Motor neuron (in vitro differentiated cells): Measurements from ENCODE around the gene LRRC27. TPM values are rescaled to one million over a fixed set of nuclear protein-coding genes. Genes with fewer than 3 reads are reported as not detected.
"Not testable (repeated sequence)": the region's sequence is repeated elsewhere in the genome, so short reads cannot be mapped to it uniquely, and the experiment has no call there.

Experiments used
- ATAC-seq, 8 experiments: fragments of 200-7000 bp; cut with Tn5 transposase; replicated peaks in 6 of 8; 2 replicates each; pipeline ENCODE4 v1.8.0; 2021; ENCODE audit warnings: mild to moderate bottlenecking in 8 of 8, moderate library complexity in 8 of 8
- H3K27ac ChIP-seq, 2 donors: fragments of 250-450 bp; sonication (Bioruptor Pico); 2 replicates each; pipeline ENCODE4 v1.9.0; 2021; ENCODE audit warnings: antibody characterized with exemption in 2 of 2, mild to moderate bottlenecking in 2 of 2, moderate library complexity in 1 of 2
- H3K4me1 ChIP-seq, 2 donors: fragments of 250-450 bp; sonication (Bioruptor Pico); replicated peaks in 1 of 2; 2 replicates each; pipeline ENCODE4 v1.6.1; 2021; ENCODE audit warnings: antibody characterized with exemption in 2 of 2, mild to moderate bottlenecking in 2 of 2, moderate library complexity in 1 of 2
- H3K4me3 ChIP-seq, 5 donors: fragments of 250-450 bp; sonication (Bioruptor Pico); 2 replicates each; pipeline ENCODE4 v1.9.0; 2021; ENCODE audit warnings: antibody characterized with exemption in 5 of 5, mild to moderate bottlenecking in 5 of 5, moderate library complexity in 4 of 5
- whole genome bisulfite sequencing, 10 experiments: fragments of 450-650 bp; shearing (Covaris generic); methylation state at CpG; one replicate each; pipeline ENCODE4 v1.0.0; 2022; 5-methylcytosine and 5-hydroxymethylcytosine counted together
- in situ Hi-C, 9 experiments: fragments of 400-800 bp; cut with MboI; loops; one replicate each; pipeline ENCODE4 v1.15.0; 2021; ENCODE audit warnings: low sequenced_read_pairs in 9 of 9, low pct_unique_long_range_greater_than_20kb in 2 of 9; ENCODE audit not compliant: unreplicated experiment in 9 of 9
- total RNA-seq, 8 experiments: library from RNA; unstranded; fragments of 300-600 nt; gene quantifications; 2 replicates each; pipeline versions ENCODE4 v1.2.3 to v1.2.4, GENCODE V29; 2022

The LRRC27 gene
- total RNA-seq, 8 experiments from 2014 or later = 7.2 to 21.5 (median 15.1) TPM

DNA sequence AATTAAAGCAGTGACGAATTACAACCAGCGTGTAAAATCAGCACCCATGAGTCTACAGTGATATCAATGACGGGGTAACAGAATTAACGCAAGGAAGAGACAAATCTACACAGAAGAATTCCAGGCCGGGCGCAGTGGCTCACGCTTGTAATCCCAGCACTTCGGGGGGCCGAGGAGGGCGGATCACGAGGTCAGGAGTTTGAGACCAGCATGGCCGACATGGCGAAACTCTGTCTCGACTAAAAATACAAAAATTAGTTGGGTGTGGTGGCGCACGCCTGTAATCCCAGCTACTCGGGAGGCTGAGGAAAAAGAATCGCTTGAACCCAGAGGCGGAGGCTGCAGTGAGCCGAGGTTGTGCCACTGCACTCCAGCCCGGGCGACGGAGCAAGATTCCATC lies 36.5 kb upstream of the LRRC27 start:
- H3K4me3 ChIP-seq, ATAC-seq, in situ Hi-C loops, H3K27ac ChIP-seq: not testable (repeated sequence)
- WGBS, 10 experiments = 78 to 95% (median 93%) methylated on average over 3 to 20 of the region's 23 CpGs; no CpG with 5 or more reads in 2 of the 10 experiments
- peaks cover 30 to 34% of the 10 kb centered on the region in 2 donors for H3K4me1 ChIP-seq

DNA sequence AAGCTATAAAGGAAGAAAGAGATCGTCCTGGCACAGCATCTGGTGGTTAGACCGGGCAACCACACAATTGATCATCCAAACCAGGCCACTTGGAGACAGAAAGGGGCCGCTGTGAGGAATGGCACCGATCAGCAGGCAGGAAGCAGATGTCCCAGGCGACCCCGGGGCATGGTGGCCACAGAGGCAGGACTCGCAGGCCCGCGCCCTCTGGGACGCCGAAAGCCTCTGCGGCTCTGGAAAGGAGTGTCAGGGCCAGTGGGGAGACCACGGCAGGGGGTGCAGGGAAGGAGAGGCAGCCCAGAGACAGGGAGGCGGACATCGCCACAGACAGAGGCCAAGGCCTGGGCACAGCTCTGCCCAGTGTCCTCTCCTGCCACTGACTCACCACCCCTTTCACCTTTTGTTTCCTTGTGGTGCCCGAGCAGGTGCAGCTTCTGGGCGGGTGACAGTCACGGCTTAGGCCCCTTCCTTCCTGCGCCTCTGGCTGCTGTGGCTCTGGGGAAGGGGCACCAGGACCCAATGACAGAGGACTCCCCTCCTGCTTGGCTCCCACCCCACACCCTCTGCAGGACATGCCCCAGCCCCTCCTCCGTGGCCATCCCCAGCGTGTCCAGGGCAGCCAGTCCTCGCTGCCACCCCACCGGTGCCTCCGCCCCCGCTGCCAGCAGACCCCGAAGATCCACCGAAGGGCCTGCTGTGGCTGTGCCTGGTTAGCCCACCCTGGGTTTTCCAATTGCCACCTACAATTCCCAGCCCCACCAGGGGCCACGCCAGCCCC lies 35.1 kb upstream of the LRRC27 start:
- in situ Hi-C loops = no loop called here
- WGBS, 10 experiments = 70 to 100% (median 84%) methylated on average over 2 to 9 of the region's 28 CpGs; no CpG with 5 or more reads in 4 of the 10 experiments

DNA sequence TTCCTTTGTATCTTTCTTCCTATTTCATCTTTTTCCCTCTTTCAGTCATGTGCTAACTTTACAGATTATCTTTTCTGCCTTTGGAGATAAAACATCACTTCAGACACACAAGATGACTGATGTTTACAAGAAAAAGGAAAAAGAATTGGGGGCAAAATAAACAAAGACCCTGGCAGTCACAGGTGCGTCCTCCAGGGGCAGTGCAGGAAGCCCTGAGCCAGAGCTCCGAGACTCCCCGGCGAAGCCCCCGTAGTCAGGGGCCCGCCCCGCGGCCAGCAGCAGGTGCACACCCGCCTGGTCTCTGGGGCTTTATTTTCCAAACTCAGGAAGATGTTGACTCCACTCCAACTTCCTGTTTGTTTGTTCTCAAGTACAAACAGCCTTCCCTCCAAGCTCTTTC lies 34.5 kb upstream of the LRRC27 start:
- WGBS, 10 experiments = 33 to 83% (median 43%) methylated on average over 1 to 7 of the region's 9 CpGs; no CpG with 5 or more reads in 6 of the 10 experiments
- H3K4me3 ChIP-seq = no peak overlapping the region
- in situ Hi-C loops = no loop called here
- ATAC-seq = no peak
- no peak overlapping the region for H3K27ac ChIP-seq
- peaks cover 30 to 38% of the 10 kb centered on the region in 2 donors for H3K4me1 ChIP-seq

More for the DNA sequence above, 35.1 kb upstream of the LRRC27 start:
- no peak for ATAC-seq
- Histone ChIP-seq H3K4me3 (no peak overlapping the region), H3K27ac (no peak overlapping the region), H3K4me1 (peaks cover 30 to 34% of the 10 kb centered on the region in 2 donors)

DNA sequence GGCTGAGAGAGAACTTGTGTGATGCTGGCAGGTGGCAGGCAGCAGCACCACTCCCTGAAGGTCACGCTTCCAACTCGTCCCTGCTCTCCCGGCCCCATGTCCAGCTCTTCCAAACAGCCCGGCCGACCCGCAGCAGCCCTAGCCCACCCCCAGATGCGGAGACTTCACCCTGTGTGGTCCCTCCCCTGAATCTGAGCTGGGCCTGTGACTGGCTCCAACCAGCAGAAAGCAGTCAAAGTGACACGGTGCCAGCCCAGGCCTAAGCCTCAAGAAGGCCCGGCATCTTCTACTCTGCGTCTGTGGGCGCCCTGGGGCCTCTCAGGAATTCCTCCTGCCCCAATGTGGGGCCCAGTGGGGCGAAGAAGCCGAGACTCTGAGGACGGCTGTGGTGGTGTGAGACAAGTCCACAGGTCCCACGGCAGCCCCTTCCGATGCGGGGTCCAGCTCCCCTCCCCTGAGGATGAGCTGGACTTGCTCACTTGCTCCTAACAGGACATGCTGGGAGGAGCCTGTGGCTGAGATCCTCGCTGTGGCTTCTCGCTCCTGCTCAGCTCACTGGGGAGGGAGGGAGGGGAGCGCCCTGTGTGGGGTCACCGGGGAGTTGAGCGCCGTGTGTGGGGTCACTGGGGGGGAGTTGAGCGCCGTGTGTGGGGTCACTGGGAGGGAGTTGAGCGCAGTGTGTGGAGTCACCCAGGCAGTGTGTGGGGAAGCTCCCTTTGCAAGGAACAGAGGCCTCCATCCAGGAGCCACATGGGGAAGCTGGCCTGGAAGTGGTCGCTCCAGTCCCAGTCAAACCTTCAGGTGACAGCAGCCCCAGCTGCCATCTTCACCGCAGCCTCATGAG lies 33.7 kb upstream of the LRRC27 start:
- 20 to 100% (median 40%) methylated on average over 1 to 2 of the region's 28 CpGs; no CpG with 5 or more reads in 5 of the 10 experiments for WGBS, 10 experiments
- peak in 5 of 8 experiments; percentile 47 to 75 (median 64) for ATAC-seq
- in situ Hi-C loops = no loop called here
- peak overlapping the region in 1 of 2 donors; percentile 45 for H3K27ac ChIP-seq
- H3K4me1 ChIP-seq = peaks cover 25 to 33% of the 10 kb centered on the region in 2 donors
- H3K4me3 ChIP-seq = no peak overlapping the region

DNA sequence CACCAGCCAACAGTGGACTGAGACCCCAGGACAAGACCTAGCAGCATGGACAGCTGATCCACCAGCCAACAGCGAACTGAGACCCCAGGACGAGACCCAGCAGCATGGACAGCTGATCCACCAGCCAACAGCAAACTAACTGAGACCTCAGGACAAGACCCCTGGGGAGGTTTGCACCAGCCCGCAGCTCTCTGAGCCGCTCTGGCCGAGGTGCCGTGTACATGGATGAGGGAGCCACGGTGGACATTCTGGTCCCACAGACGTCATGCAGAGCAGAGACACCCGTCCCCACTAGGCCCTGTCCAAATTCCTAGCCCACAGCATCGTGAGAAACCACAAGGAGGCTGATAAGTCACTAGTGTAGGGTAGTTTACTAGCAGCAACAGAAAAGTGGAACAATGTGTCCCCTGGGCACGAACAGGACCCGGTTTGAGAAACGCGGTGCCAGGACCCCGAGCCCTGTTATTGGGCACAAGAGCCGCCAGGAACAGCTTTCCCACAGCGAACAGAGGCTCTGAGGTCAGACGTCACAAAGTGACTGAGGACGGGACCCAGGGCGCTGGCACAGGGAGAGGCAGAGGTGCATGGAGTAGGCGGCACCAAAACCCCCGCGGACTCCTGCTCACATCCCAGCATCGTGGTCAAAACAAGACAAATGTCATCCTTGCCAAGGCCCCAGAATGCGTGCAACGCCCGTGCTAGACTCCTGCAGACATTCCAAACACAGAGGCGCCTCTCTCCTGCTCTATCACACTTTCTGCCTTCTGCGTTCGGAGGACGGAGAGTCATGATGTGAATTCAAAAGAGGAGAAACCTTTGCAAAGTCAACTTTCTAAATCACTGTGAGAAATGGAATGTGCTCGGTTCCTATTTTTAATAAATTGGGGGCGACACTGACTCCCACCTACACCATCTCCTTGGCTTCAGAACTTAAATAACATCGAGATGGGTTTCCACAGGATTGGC lies 32.3 kb upstream of the LRRC27 start:
- WGBS, 10 experiments = 31 to 92% (median 82%) methylated on average over 3 to 20 of the region's 34 CpGs; no CpG with 5 or more reads in 4 of the 10 experiments
- ATAC-seq = no peak
- Histone ChIP-seq H3K4me1 (peaks cover 17 to 22% of the 10 kb centered on the region in 2 donors), H3K27ac (no peak overlapping the region), H3K4me3 (no peak overlapping the region)
- in situ Hi-C loops = no loop called here

DNA sequence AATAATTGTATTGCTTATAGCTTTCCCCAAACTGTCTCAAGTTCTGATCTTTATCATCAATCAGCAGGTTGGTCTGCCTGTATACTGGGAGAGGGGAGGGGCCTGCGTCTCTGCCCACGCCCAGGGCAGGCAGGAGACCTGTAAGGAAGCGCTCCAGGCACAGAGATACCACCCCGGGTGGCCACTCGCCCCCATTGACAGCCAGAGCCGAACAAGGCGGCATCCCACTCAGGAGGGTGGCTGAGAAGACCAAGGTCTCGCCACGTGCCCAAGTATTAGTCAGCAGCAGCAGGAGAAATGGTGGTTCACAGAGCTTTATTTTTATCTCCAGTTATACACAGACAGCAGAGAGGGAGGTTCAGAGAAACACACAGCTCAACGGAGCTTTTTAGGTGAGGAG lies 31.4 kb upstream of the LRRC27 start:
- in situ Hi-C loops = no loop called here
- no peak for ATAC-seq
- Histone ChIP-seq H3K27ac (no peak overlapping the region), H3K4me3 (no peak overlapping the region), H3K4me1 (peaks cover 17 to 22% of the 10 kb centered on the region in 2 donors)
- WGBS, 10 experiments = 7 to 80% (median 55%) methylated on average over 1 to 8 of the region's 10 CpGs; no CpG with 5 or more reads in 6 of the 10 experiments

DNA sequence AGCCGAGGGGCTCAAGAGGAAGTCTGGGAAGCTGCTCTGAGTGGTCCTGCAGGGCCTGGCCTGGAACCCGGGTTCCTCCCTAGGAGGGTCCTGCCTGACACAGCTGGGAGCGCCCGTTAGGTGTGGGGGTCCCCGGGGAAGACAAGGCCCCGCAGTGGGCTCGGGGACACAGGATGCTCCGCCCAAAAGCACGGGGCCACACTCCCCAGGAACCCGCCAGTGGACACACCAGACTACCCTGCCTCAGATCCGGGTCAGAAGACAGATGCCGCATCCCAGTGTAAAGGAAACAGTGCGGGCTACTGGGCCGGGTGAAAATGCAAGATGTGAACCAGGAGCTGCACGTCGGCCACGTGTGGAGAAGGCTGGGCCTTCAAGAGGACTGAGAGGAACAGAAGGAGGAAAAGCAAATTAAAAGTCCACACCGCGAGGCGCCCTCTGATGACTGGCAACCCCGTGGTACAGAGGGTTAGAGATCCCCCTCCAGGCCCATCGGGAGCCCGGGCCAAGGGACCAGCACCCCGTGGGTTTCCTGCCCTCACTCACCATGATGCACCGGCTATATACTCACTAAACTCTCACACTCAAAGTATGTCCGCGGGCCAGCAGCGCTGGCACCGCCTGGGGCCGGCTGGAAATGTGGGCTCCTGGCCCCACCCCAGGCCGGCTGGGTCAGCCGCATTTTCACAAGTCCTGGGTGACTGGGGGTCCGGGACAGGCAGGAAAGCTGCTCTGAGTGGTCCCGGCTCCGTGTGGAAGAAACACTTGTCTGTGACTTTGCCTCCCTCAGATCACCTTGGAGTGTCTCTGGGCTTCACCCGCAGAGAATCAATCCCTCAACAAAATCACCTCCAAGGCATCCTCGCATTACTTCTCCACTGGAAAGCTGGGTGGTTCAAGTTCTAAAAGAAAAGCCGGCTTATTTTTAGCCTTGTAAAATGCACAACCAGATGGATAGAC lies 30.3 kb upstream of the LRRC27 start:
- no peak for ATAC-seq
- Histone ChIP-seq H3K27ac (no peak overlapping the region), H3K4me1 (peaks cover 22 to 24% of the 10 kb centered on the region in 2 donors), H3K4me3 (no peak overlapping the region)
- 65 to 97% (median 80%) methylated on average over 1 to 14 of the region's 38 CpGs; no CpG with 5 or more reads in 5 of the 10 experiments for WGBS, 10 experiments
- in situ Hi-C loops = no loop called here

DNA sequence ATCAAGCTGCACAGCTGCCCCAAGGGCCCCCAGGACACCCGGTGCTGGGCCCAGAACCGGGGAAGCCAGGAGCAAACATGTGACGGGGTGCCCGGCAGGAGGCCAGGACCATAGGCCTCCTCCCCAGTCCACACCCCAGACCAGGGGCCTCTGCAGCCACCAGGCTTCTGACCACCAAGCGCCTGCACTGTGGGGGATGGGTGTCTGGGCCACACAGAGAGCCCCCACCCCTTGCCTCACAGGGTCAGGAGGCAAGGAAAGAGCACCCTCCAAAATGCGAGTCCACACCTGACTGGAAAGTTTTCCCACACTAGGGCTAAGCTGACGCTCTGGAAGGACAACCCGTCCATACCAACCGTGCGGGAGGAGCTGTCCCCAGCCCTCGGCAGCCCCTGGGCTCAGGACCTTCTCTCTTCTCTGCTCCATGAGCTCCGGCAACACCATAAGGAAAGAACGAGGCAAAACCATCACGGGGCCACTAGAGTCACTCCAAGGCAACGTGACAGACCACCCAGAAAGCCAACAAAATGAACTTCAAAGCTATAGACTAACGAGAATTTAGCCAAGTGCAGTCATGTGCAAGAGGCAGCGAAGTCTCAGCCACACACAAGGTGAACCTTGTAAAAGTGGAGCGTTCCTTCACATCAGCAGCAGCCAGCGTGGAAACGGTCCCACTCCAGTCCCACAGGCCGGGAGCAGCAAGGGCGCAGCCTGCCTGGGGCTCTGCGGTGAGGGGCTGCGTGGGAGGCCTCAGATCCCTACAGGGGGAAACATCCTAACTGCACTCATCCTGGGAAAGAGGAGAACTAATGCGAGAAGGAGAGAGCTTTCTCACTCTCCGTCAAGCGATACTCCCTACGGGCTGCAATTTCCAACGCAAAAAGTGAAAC lies 29.3 kb upstream of the LRRC27 start:
- in situ Hi-C loops = no loop called here

DNA sequence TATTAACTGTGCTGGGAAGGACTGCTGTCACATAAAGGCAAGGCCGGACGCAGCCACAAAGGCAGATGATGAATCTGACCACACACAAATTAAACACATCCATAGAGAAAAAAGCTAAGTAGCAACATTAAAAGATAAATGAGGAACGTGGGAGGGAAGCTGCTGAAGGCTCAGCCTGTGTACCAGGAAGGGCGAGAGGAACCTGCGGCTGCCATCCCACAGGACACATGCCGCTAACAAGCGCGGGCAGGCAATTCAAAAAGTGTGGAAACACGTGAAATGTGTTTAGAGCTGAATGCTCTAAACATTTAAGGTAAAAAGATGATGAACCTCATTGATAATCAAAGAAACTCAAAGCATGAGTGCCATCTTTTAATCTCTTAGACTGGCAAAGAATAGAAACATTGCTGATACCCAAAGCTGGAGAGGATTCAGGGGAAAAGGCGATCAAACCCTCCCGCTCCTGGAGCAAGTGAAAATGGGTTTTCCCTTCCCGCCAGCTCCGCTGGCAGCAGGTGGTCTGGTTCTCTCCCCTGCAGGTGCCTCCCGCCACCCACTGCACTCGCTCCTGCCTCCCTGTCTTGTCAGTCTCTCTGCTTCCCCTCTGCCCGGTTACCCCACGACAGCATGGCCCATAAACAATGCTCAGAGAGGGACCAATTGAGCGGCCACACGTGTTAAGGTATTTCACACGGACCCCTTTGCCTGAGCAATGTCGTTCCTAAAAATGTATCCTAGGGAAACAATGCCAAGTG lies 28.5 kb upstream of the LRRC27 start:
- 73 to 94% (median 81%) methylated on average over 5 to 16 of the region's 21 CpGs for WGBS, 10 experiments
- peaks cover 9 to 12% of the 10 kb centered on the region in 2 donors for H3K4me1 ChIP-seq
- in situ Hi-C loops = no loop called here
- ATAC-seq = no peak
- no peak overlapping the region for H3K4me3 ChIP-seq
- H3K27ac ChIP-seq = no peak overlapping the region

More for the DNA sequence above, 29.3 kb upstream of the LRRC27 start:
- 41 to 97% (median 80%) methylated on average over 2 to 13 of the region's 29 CpGs; no CpG with 5 or more reads in 1 of the 10 experiments for WGBS, 10 experiments
- ATAC-seq = no peak
- Histone ChIP-seq H3K27ac (no peak overlapping the region), H3K4me1 (peaks cover 17 to 19% of the 10 kb centered on the region in 2 donors), H3K4me3 (no peak overlapping the region)

DNA sequence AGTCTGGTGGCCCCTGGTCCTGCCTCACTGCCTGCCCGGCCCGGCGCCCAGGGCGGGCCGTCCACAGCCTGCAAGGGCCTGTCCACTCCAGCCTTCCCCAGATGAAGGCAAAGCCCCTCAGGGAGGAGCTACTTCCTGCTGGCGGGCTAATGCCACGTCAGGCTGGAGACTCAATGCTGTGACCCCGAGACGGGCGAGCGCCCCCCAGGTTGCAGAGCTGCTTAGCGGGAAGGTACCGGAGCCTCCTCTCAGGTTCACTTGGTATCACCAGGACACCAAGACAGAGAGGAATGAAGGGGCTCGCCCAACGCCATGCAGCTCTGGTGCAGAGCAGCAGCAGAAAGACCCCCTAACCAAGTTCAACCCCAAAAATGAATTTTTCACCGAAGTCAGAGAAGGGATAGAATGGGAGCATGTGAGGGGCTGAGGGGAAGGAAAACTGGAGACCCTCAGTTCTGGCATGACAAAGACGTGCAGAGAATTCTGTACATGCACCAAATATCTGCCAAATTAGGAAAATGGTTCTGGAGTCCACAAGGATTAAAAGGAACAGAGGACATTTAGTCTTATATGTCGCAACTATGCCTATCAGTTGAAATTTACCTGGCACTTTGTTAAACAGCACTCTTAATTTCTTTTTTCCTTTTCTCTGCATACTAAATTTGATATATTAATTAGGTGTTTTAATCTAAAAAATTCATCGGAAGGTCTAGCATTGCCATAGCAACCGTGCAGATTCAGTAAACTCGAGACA lies 27.1 kb upstream of the LRRC27 start:
- ATAC-seq = no peak
- Histone ChIP-seq H3K4me1 (peaks cover 13 to 16% of the 10 kb centered on the region in 2 donors), H3K4me3 (no peak overlapping the region), H3K27ac (no peak overlapping the region)
- in situ Hi-C loops = no loop called here
- WGBS, 10 experiments = 72 to 98% (median 91%) methylated on average over 2 to 13 of the region's 21 CpGs; no CpG with 5 or more reads in 1 of the 10 experiments
